ENCODE results near the gene ZFP36L1. TPM values are rescaled to one million over a fixed set of nuclear protein-coding genes. Genes with fewer than 3 reads are reported as not detected.

ZFP36L1 gene
- total and polyA plus RNA-seq, 9 of the 15 experiments (the other 6 are each of a cell fraction or from before 2014, with no cell fraction given): 1.3 to 26.6 (median 3.7) TPM

- TF ChIP-seq CREM (IDR thresholded peaks at IDR 0.05; ENCODE audit: low read depth): peak; percentile 44; the same call in 1 of the 2 replicates
- no peak for TF ChIP-seq FOXA1 (IDR thresholded peaks at IDR 0.05; ENCODE audit: borderline replicate concordance)
- TF ChIP-seq ZKSCAN1 (IDR thresholded peaks at IDR 0.05; ENCODE audit: low read depth, low read length): no peak
- TF ChIP-seq ZNF592 (IDR thresholded peaks at IDR 0.05): peak; percentile 59
- no peak for TF ChIP-seq MCM3 (IDR thresholded peaks at IDR 0.05)
- TF ChIP-seq ZBTB11 (CRISPR knock-in tag; IDR thresholded peaks at IDR 0.05): peak in 1 of 3 experiments; percentile 28; a peak in 1 of 6 replicates
- TF ChIP-seq ARID1B (IDR thresholded peaks at IDR 0.05): peak; percentile 69
- 0 out of 3 replicates have a peak, but pooled peaks of 1 of the 2 experiments have one; percentile 16 for TF ChIP-seq CBX3 (IDR thresholded peaks at IDR 0.05; ENCODE audit: borderline replicate concordance in 1 of 2, low read length in 2 of 2)
- peak; percentile 21 for TF ChIP-seq TBP (optimal IDR thresholded peaks at IDR 0.05; ENCODE audit: low read depth, low read length)
- peak; percentile 63 for TF ChIP-seq CBFA2T2 (conservative IDR thresholded peaks at IDR 0.05)
- TF ChIP-seq RNF2 (IDR thresholded peaks at IDR 0.05): no peak
- TF ChIP-seq SMAD4 (CRISPR knock-in tag; conservative IDR thresholded peaks at IDR 0.05): peak; percentile 12; the same call in 1 of the 2 replicates
- no peak for TF ChIP-seq KAT2B (IDR thresholded peaks at IDR 0.05; ENCODE audit: low read depth, low read length)
- peak; percentile 47; the same call in 1 of the 2 replicates for TF ChIP-seq NCOR1 (IDR thresholded peaks at IDR 0.05)
- no peak for TF ChIP-seq PHF8 (IDR thresholded peaks at IDR 0.05; ENCODE audit: borderline replicate concordance, low read length)
- no peak for TF ChIP-seq CHD4 (IDR thresholded peaks at IDR 0.05; ENCODE audit: insufficient read depth, insufficient replicate concordance, low read depth, low read length, poor library complexity, severe bottlenecking)
- TF ChIP-seq NFRKB (IDR thresholded peaks at IDR 0.05; ENCODE audit: low read depth): no peak; the same call in 1 of the 2 replicates
- TF ChIP-seq DPF2 (IDR thresholded peaks at IDR 0.05): 0 out of 2 replicates have a peak, but pooled peaks have one; percentile 26
- no peak for TF ChIP-seq SOX6 (IDR thresholded peaks at IDR 0.05)
- TF ChIP-seq JUND (IDR thresholded peaks at IDR 0.05; ENCODE audit: borderline replicate concordance, low read depth, low read length): 0 out of 2 replicates have a peak, but pooled peaks have one; percentile 8
- TF ChIP-seq JUND (tag; IDR thresholded peaks at IDR 0.05; ENCODE audit: borderline replicate concordance, low read depth, low read length): no peak; the same call in 2 of the 3 replicates
- 0 out of 2 replicates have a peak, but pooled peaks have one; percentile 29 for TF ChIP-seq RBFOX2 (IDR thresholded peaks at IDR 0.05; ENCODE audit: low read depth, low read length)
- TF ChIP-seq EP300 (IDR thresholded peaks at IDR 0.05; ENCODE audit: low read length): peak; percentile 41; the same call in 1 of the 2 replicates
These were observed 34.6 kb downstream of the ZFP36L1 start (continued) for GRCh38 chr14:68758301-68758700.
